Neuronal stem cell (in vitro differentiated cells): ENCODE data around the gene PLS1.

Source experiments
- DNase-seq: peaks from one replicate; pipeline ENCODE4 v3.0.0-alpha.2; 2013; ENCODE audit warnings: low spot score
- H2AFZ ChIP-seq: one replicate; pipeline ENCODE4 v1.6.1; 2013; ENCODE audit warnings: mild to moderate bottlenecking, low read length, inconsistent platforms
- H2AK5ac ChIP-seq: 2 replicates; pipeline ENCODE4 v1.6.1; 2013; ENCODE audit warnings: low read depth, mild to moderate bottlenecking, inconsistent platforms, low read length, moderate library complexity, mixed read lengths
- H2BK120ac ChIP-seq: 2 replicates; pipeline ENCODE4 v1.6.1; 2013; ENCODE audit warnings: low read depth, mild to moderate bottlenecking, inconsistent platforms, low read length, moderate library complexity, mixed read lengths
- H2BK12ac ChIP-seq: one replicate; pipeline ENCODE4 v1.6.1; 2013; ENCODE audit warnings: low read length, inconsistent platforms
- H2BK15ac ChIP-seq: 2 replicates; pipeline ENCODE4 v1.6.1; 2013; ENCODE audit warnings: mild to moderate bottlenecking, low read length, inconsistent platforms, mixed read lengths
- H2BK5ac ChIP-seq: one replicate; pipeline ENCODE4 v1.6.1; 2013; ENCODE audit warnings: inconsistent platforms, mild to moderate bottlenecking, low read length, moderate library complexity
- H3K14ac ChIP-seq: one replicate; pipeline ENCODE4 v1.6.1; 2013; ENCODE audit warnings: low read length, inconsistent platforms
- H3K18ac ChIP-seq: 2 replicates; pipeline ENCODE4 v1.6.1; 2013; ENCODE audit warnings: low read length, inconsistent platforms
- H3K23ac ChIP-seq: 2 replicates; pipeline ENCODE4 v1.6.1; 2013; ENCODE audit warnings: low read depth, mild to moderate bottlenecking, mixed read lengths, low read length, inconsistent platforms; ENCODE audit not compliant: poor library complexity
- H3K27ac ChIP-seq: replicated peaks from 3 replicates; pipeline ENCODE4 v1.5.1; 2013; ENCODE audit warnings: low read length, inconsistent platforms
- H3K27me3 ChIP-seq, 3 experiments: 2 replicates each; pipeline ENCODE4 v1.6.1; 2013; ENCODE audit warnings: low read length in 3 of 3, mild to moderate bottlenecking in 2 of 3, inconsistent platforms in 1 of 3, low read depth in 1 of 3, mixed read lengths in 1 of 3, moderate library complexity in 1 of 3; ENCODE audit not compliant: control insufficient read depth in 3 of 3, insufficient read depth in 3 of 3
- H3K36me3 ChIP-seq, 2 donors: replicated peaks in 1 of 2; 2 replicates each; pipeline ENCODE4 v1.6.1; 2013; ENCODE audit warnings: low read length in 2 of 2; ENCODE audit not compliant: control insufficient read depth in 2 of 2, insufficient read depth in 2 of 2
- H3K4ac ChIP-seq: 2 replicates; pipeline ENCODE4 v1.6.1; 2013; ENCODE audit warnings: inconsistent platforms, mild to moderate bottlenecking, low read length, moderate library complexity
- H3K4me1 ChIP-seq, 2 donors: 1 replicate in 1 of 2; 2 replicates in 1 of 2; pipeline ENCODE4 v1.6.1; 2013; ENCODE audit warnings: low read length in 2 of 2, low read depth in 1 of 2; ENCODE audit not compliant: control insufficient read depth in 2 of 2, insufficient read depth in 1 of 2
- H3K4me2 ChIP-seq: one replicate; pipeline ENCODE4 v1.6.1; 2013; ENCODE audit warnings: mild to moderate bottlenecking, low read length, inconsistent platforms; ENCODE audit not compliant: insufficient read depth, poor library complexity, severe bottlenecking
- H3K4me3 ChIP-seq, 2 donors: 2 replicates each; pipeline ENCODE4 v1.5.1; 2013; ENCODE audit warnings: low read length in 2 of 2, mild to moderate bottlenecking in 2 of 2, inconsistent platforms in 1 of 2, moderate library complexity in 1 of 2
- H3K79me1 ChIP-seq: one replicate; pipeline ENCODE4 v1.6.1; 2013; ENCODE audit warnings: low read depth, mild to moderate bottlenecking, inconsistent platforms, low read length, moderate library complexity
- H3K9ac ChIP-seq: one replicate; pipeline ENCODE4 v1.6.1; 2013; ENCODE audit warnings: mild to moderate bottlenecking, low read depth, low read length, inconsistent platforms; ENCODE audit not compliant: poor library complexity
- H3K9me3 ChIP-seq, 2 donors: replicated peaks in 1 of 2; 2 replicates each; pipeline versions ENCODE3 to v1.6.1; 2013; ENCODE audit warnings: low read length in 2 of 2, mild to moderate bottlenecking in 2 of 2, inconsistent platforms in 1 of 2, low read depth in 1 of 2, mixed read lengths in 1 of 2, moderate library complexity in 1 of 2; ENCODE audit not compliant: control insufficient read depth in 2 of 2, insufficient read depth in 1 of 2
- H4K8ac ChIP-seq: one replicate; pipeline ENCODE4 v1.6.1; 2013; ENCODE audit warnings: low read depth, mild to moderate bottlenecking, inconsistent platforms, low read length, moderate library complexity
- H4K91ac ChIP-seq: one replicate; pipeline ENCODE4 v1.6.1; 2013; ENCODE audit warnings: low read length, low read depth, mild to moderate bottlenecking, inconsistent platforms; ENCODE audit not compliant: poor library complexity
- WGBS, 2 donors: extraction: QIAGEN DNeasy Blood & Tissue Kit; methylation state at CpG; one replicate each; pipeline ENCODE4 v1.1.7; 2013; ENCODE audit warnings: missing lambda C conversion rate in 2 of 2, mixed read lengths in 1 of 2; ENCODE audit not compliant: insufficient read length in 2 of 2, insufficient replicate concordance in 1 of 2; ENCODE audit errors: extremely low coverage in 2 of 2; 5-methylcytosine and 5-hydroxymethylcytosine counted together

Gene PLS1

GRCh38 chr3:142660383-142660782 lies 64.2 kb downstream of the PLS1 start:
- Histone ChIP-seq H2AFZ (no peak overlapping the region), H2AK5ac (no peak overlapping the region)
- WGBS, 2 donors, result no CpG with 5 or more reads among the region's 6 CpGs

GRCh38 chr3:142660893-142661292 lies 64.7 kb downstream of the PLS1 start:
- Histone ChIP-seq H2BK15ac (no peak overlapping the region), H2AFZ (no peak overlapping the region), H3K4me2 (no peak overlapping the region), H3K4me1 (no peaks in the 10 kb centered on the region), H3K18ac (no peak overlapping the region), H2BK5ac (no peak overlapping the region), H4K8ac (no peak overlapping the region), H3K79me1 (no peaks in the 10 kb centered on the region), H3K23ac (no peak overlapping the region), H3K27me3 (no peaks in the 10 kb centered on the region), H3K9me3 (no peaks in the 10 kb centered on the region), H2BK120ac (no peak overlapping the region), H3K4ac (no peak overlapping the region), H3K4me3 (no peak overlapping the region), H3K27ac (no peak overlapping the region), H3K14ac (no peak overlapping the region), H3K9ac (no peak overlapping the region), H4K91ac (no peak overlapping the region), H2AK5ac (no peak overlapping the region), H3K36me3 (no peaks in the 10 kb centered on the region), H2BK12ac (no peak overlapping the region)
- DNase-seq, result no peak

More at GRCh38 chr3:142660383-142660782, 64.2 kb downstream of the PLS1 start:
- H3K36me3 ChIP-seq, result no peaks in the 10 kb centered on the region
- no peak overlapping the region for H3K4me2 ChIP-seq
- no peak overlapping the region for H2BK15ac ChIP-seq
- no peak overlapping the region for H2BK120ac ChIP-seq
- H3K23ac ChIP-seq, result no peak overlapping the region
- H3K27ac ChIP-seq, result no peak overlapping the region
- no peak overlapping the region for H2BK12ac ChIP-seq
- no peak overlapping the region for H3K18ac ChIP-seq
- no peak overlapping the region for H4K8ac ChIP-seq
- no peaks in the 10 kb centered on the region for H3K4me1 ChIP-seq
- no peaks in the 10 kb centered on the region for H3K79me1 ChIP-seq
- H3K27me3 ChIP-seq, result no peaks in the 10 kb centered on the region
- no peak overlapping the region for H3K4me3 ChIP-seq
- H3K14ac ChIP-seq, result no peak overlapping the region
- H4K91ac ChIP-seq, result no peak overlapping the region
- no peaks in the 10 kb centered on the region for H3K9me3 ChIP-seq
- no peak overlapping the region for H3K9ac ChIP-seq
- H3K4ac ChIP-seq, result no peak overlapping the region
- DNase-seq, result no peak
- no peak overlapping the region for H2BK5ac ChIP-seq

- no peak overlapping the region for H4K8ac ChIP-seq
- H3K23ac ChIP-seq, result no peak overlapping the region
- WGBS, 2 donors, result no CpG with 5 or more reads among the region's 1 CpG
These were observed 67.7 kb downstream of the PLS1 start for GRCh38 chr3:142663865-142664264.

GRCh38 chr3:142664311-142664710 lies 68.1 kb downstream of the PLS1 start:
- Histone ChIP-seq H3K27me3 (no peaks in the 10 kb centered on the region), H3K14ac (no peak overlapping the region), H3K9ac (no peak overlapping the region), H2BK120ac (no peak overlapping the region), H2BK15ac (no peak overlapping the region), H3K36me3 (no peaks in the 10 kb centered on the region), H3K4me3 (no peak overlapping the region), H2AK5ac (no peak overlapping the region), H4K91ac (no peak overlapping the region), H3K4ac (no peak overlapping the region), H4K8ac (no peak overlapping the region), H3K4me2 (no peak overlapping the region), H2BK5ac (no peak overlapping the region), H3K9me3 (no peaks in the 10 kb centered on the region), H3K4me1 (no peaks in the 10 kb centered on the region), H2BK12ac (no peak overlapping the region), H3K79me1 (no peaks in the 10 kb centered on the region), H2AFZ (no peak overlapping the region), H3K27ac (no peak overlapping the region), H3K23ac (no peak overlapping the region), H3K18ac (no peak overlapping the region)
- no CpG with 5 or more reads among the region's 2 CpGs for WGBS, 2 donors
- no peak for DNase-seq

More at GRCh38 chr3:142663865-142664264, 67.7 kb downstream of the PLS1 start:
- no peak overlapping the region for H3K27ac ChIP-seq
- no peak for DNase-seq
- H2BK5ac ChIP-seq, result no peak overlapping the region
- no peak overlapping the region for H2BK120ac ChIP-seq
- H3K9ac ChIP-seq, result no peak overlapping the region
- no peak overlapping the region for H3K18ac ChIP-seq
- H2BK12ac ChIP-seq, result no peak overlapping the region
- H3K36me3 ChIP-seq, result no peaks in the 10 kb centered on the region
- no peak overlapping the region for H2AK5ac ChIP-seq
- H4K91ac ChIP-seq, result no peak overlapping the region
- H2AFZ ChIP-seq, result no peak overlapping the region
- H2BK15ac ChIP-seq, result no peak overlapping the region
- no peak overlapping the region for H3K4me3 ChIP-seq
- no peak overlapping the region for H3K4ac ChIP-seq
- H3K14ac ChIP-seq, result no peak overlapping the region
- no peak overlapping the region for H3K4me2 ChIP-seq
- no peaks in the 10 kb centered on the region for H3K27me3 ChIP-seq
- no peaks in the 10 kb centered on the region for H3K9me3 ChIP-seq
- H3K79me1 ChIP-seq, result no peaks in the 10 kb centered on the region
- H3K4me1 ChIP-seq, result no peaks in the 10 kb centered on the region
